Small intestine (tissue), 7 donors: ENCODE measurements around the gene RRM2. TPM values are rescaled to one million over a fixed set of nuclear protein-coding genes. Genes with fewer than 3 reads are reported as not detected.
"Not testable (repeated sequence)": the region's sequence is repeated elsewhere in the genome, so short reads cannot be mapped to it uniquely, and the experiment has no call there.

Source experiments
- DNase-seq, 2 donors: peaks; one replicate each; pipeline versions ENCODE4 v3.0.0 to v3.0.0-alpha.2; 2013
- FAIRE-seq: peaks from 2 replicates; lab custom pipeline; 2012; peaks lifted over from hg19 to GRCh38; lab: Jason Lieb, UNC
- H3K27ac ChIP-seq, 3 donors: one replicate each; pipeline ENCODE4 v1.5.1; 2013; ENCODE audit warnings: low read length in 2 of 3, mild to moderate bottlenecking in 2 of 3, control low read depth in 1 of 3, inconsistent platforms in 1 of 3, low read depth in 1 of 3, moderate library complexity in 1 of 3
- H3K27me3 ChIP-seq, 3 donors: one replicate each; pipeline ENCODE4 v1.6.1; 2013; ENCODE audit warnings: low read length in 3 of 3, inconsistent platforms in 1 of 3; ENCODE audit not compliant: control insufficient read depth in 3 of 3, insufficient read depth in 3 of 3
- H3K36me3 ChIP-seq, 3 donors: one replicate each; pipeline ENCODE4 v1.6.1; 2013; ENCODE audit warnings: low read length in 3 of 3, inconsistent platforms in 1 of 3, low read depth in 1 of 3, mild to moderate bottlenecking in 1 of 3, moderate library complexity in 1 of 3; ENCODE audit not compliant: control insufficient read depth in 3 of 3, insufficient read depth in 2 of 3
- H3K4me1 ChIP-seq, 3 donors: one replicate each; pipeline ENCODE4 v1.6.1; 2013; ENCODE audit warnings: low read length in 2 of 3, inconsistent platforms in 1 of 3, low read depth in 1 of 3, mild to moderate bottlenecking in 1 of 3, moderate library complexity in 1 of 3; ENCODE audit not compliant: control insufficient read depth in 3 of 3, insufficient read depth in 2 of 3
- H3K4me3 ChIP-seq, 3 donors: one replicate each; pipeline ENCODE4 v1.5.1; 2013; ENCODE audit warnings: low read length in 3 of 3, control low read depth in 1 of 3, inconsistent platforms in 1 of 3, low read depth in 1 of 3, mild to moderate bottlenecking in 1 of 3, moderate library complexity in 1 of 3
- H3K9me3 ChIP-seq, 2 donors: one replicate each; pipeline ENCODE4 v1.6.1; 2013; ENCODE audit warnings: low read depth in 1 of 2, low read length in 1 of 2; ENCODE audit not compliant: control insufficient read depth in 2 of 2, insufficient read depth in 1 of 2
- WGBS, 3 donors: extraction: QIAGEN DNeasy Blood & Tissue Kit; methylation state at CpG; one replicate each; pipeline ENCODE4 v1.1.7; 2013; 5-methylcytosine and 5-hydroxymethylcytosine counted together
- polyA plus RNA-seq, 4 donors: library from polyadenylated mRNA; stranded (reverse) in 3 of 4; unstranded in 1 of 4; fragments of 200-250 nt in 3 of 4; fragments of 120-200 nt in 1 of 4; gene quantifications; one replicate each; pipeline versions ENCODE4 v1.2.1 to v1.2.3, GENCODE V29; 2013
- donor health status: healthy with polysubstance abuse.
- donor health status: control.
- donor health status: control.
- donor health status: Bipolar disorder and iron deficiency.
- donor health status: healthy.

RRM2 gene
- polyA plus RNA-seq, 4 donors: 5.4 to 62.9 (median 19.9) TPM

- H3K27ac ChIP-seq: no peak overlapping the region
- peaks cover 0 to 13% (median 2%) of the 10 kb centered on the region in 3 donors for H3K27me3 ChIP-seq
- H3K9me3 ChIP-seq: peaks cover 0 to 7% of the 10 kb centered on the region in 2 donors
- peaks cover 0 to 17% (median 3%) of the 10 kb centered on the region in 3 donors for H3K4me1 ChIP-seq
- DNase-seq: no peak
- WGBS, 3 donors: 84 to 92% (median 86%) methylated on average over 9 of the region's 9 CpGs
- H3K36me3 ChIP-seq: no peaks in the 10 kb centered on the region
- no peak overlapping the region for H3K4me3 ChIP-seq
- FAIRE-seq: no peak
Observed at GRCh38 chr2:10095175-10095574, 27.4 kb upstream of the RRM2 start.

GRCh38 chr2:10096641-10097040, 25.9 kb upstream of the RRM2 start:
- Histone ChIP-seq H3K36me3 (no peaks in the 10 kb centered on the region), H3K4me1 (peaks cover 0 to 9% (median 3%) of the 10 kb centered on the region in 3 donors), H3K9me3 (peaks cover 0 to 7% of the 10 kb centered on the region in 2 donors), H3K27me3 (peaks cover 0 to 7% (median 2%) of the 10 kb centered on the region in 3 donors), H3K27ac (no peak overlapping the region), H3K4me3 (no peak overlapping the region)
- FAIRE-seq: no peak
- WGBS, 3 donors: 86 to 92% (median 91%) methylated on average over 10 of the region's 10 CpGs
- no peak for DNase-seq

- peaks cover 0 to 9% (median 3%) of the 10 kb centered on the region in 3 donors for H3K4me1 ChIP-seq
- H3K27ac ChIP-seq: no peak overlapping the region
- peaks cover 0 to 1% of the 10 kb centered on the region in 2 donors for H3K9me3 ChIP-seq
- FAIRE-seq: no peak
- WGBS, 3 donors: 24 to 32% (median 28%) methylated on average over 16 of the region's 16 CpGs
- H3K4me3 ChIP-seq: no peak overlapping the region
- H3K36me3 ChIP-seq: no peaks in the 10 kb centered on the region
- H3K27me3 ChIP-seq: peaks cover 0 to 4% (median 2%) of the 10 kb centered on the region in 3 donors
- peak; percentile 78 to 84 for DNase-seq
Observed at GRCh38 chr2:10097352-10098148, 25.0 kb upstream of the RRM2 start.

- WGBS, 3 donors: 55 to 76% (median 72%) methylated on average over 7 of the region's 7 CpGs
- FAIRE-seq (no peak), DNase-seq (no peak)
- Histone ChIP-seq H3K27ac (no peak overlapping the region), H3K9me3 (peaks cover 0 to 10% of the 10 kb centered on the region in 2 donors), H3K27me3 (no peaks in the 10 kb centered on the region), H3K4me3 (no peak overlapping the region), H3K36me3 (no peaks in the 10 kb centered on the region), H3K4me1 (peaks cover 0 to 32% (median 3%) of the 10 kb centered on the region in 3 donors)
Observed at GRCh38 chr2:10101491-10101890, 21.0 kb upstream of the RRM2 start.

GRCh38 chr2:10103179-10103578, 19.4 kb upstream of the RRM2 start:
- Histone ChIP-seq H3K4me3 (no peak overlapping the region), H3K27me3 (no peaks in the 10 kb centered on the region), H3K27ac (no peak overlapping the region), H3K9me3 (peaks cover 0 to 15% of the 10 kb centered on the region in 2 donors), H3K36me3 (no peaks in the 10 kb centered on the region), H3K4me1 (peaks cover 0 to 24% (median 0%) of the 10 kb centered on the region in 3 donors)
- DNase-seq (no peak), FAIRE-seq (no peak)
- 85 to 89% (median 88%) methylated on average over 6 of the region's 6 CpGs for WGBS, 3 donors

GRCh38 chr2:10104906-10105305, 17.6 kb upstream of the RRM2 start:
- Histone ChIP-seq H3K27ac (peak overlapping the region in 1 of 3 donors; percentile 62), H3K4me1 (peaks cover 0 to 24% (median 0%) of the 10 kb centered on the region in 3 donors), H3K9me3 (peaks cover 0 to 15% of the 10 kb centered on the region in 2 donors)
- not testable (repeated sequence) for FAIRE-seq, H3K36me3 ChIP-seq, H3K4me3 ChIP-seq, H3K27me3 ChIP-seq
- DNase-seq: peak; percentile 59 to 85

- Histone ChIP-seq H3K9me3 (peaks cover 0 to 15% of the 10 kb centered on the region in 2 donors), H3K4me3 (no peak overlapping the region), H3K4me1 (peaks cover 0 to 12% (median 0%) of the 10 kb centered on the region in 3 donors), H3K27ac (no peak overlapping the region), H3K27me3 (no peaks in the 10 kb centered on the region), H3K36me3 (no peaks in the 10 kb centered on the region)
- FAIRE-seq (no peak), DNase-seq (no peak)
Observed at GRCh38 chr2:10109311-10109710, 13.2 kb upstream of the RRM2 start.

GRCh38 chr2:10119027-10119325, 3.6 kb upstream of the RRM2 start:
- Histone ChIP-seq H3K4me3 (no peak overlapping the region), H3K4me1 (peaks cover 0 to 18% (median 3%) of the 10 kb centered on the region in 3 donors), H3K36me3 (no peaks in the 10 kb centered on the region), H3K27ac (no peak overlapping the region), H3K9me3 (no peaks in the 10 kb centered on the region), H3K27me3 (no peaks in the 10 kb centered on the region)
- 87 to 90% (median 90%) methylated on average over 3 of the region's 3 CpGs for WGBS, 3 donors
- FAIRE-seq: no peak
- DNase-seq: no peak
